Psoas muscle (tissue), 8 donors: ENCODE data around the gene PAM. TPM values are rescaled to one million over a fixed set of nuclear protein-coding genes. Genes with fewer than 3 reads are reported as not detected.
"Not testable (repeated sequence)": the region's sequence is repeated elsewhere in the genome, so short reads cannot be mapped to it uniquely, and the experiment has no call there.

Source experiments
- ATAC-seq, 4 donors: fragments of 200-7000 bp; cut with Tn5 transposase; one replicate each; pipeline ENCODE4 v1.9.1; 2020; ENCODE audit warnings: moderate library complexity in 3 of 4, mild to moderate bottlenecking in 2 of 4
- DNase-seq, 2 donors: peaks; one replicate each; pipeline ENCODE4 v3.0.0-alpha.2; 2020
- H3K27ac ChIP-seq: fragments of 200-600 bp; one replicate; pipeline ENCODE4 v1.8.0; 2022
- H3K27me3 ChIP-seq, 3 donors: fragments of 200-600 bp in 1 of 3; one replicate each; pipeline versions ENCODE4 v1.6.1 to v1.8.0; 2013 to 2022; ENCODE audit warnings: low read length in 2 of 3, mild to moderate bottlenecking in 2 of 3, moderate library complexity in 1 of 3; ENCODE audit not compliant: insufficient read depth in 3 of 3
- H3K36me3 ChIP-seq, 2 donors: fragments of 200-600 bp in 1 of 2; one replicate each; pipeline versions ENCODE4 v1.6.1 to v1.8.0; 2013 to 2022; ENCODE audit warnings: low read depth in 1 of 2, mild to moderate bottlenecking in 1 of 2, moderate library complexity in 1 of 2; ENCODE audit not compliant: insufficient read depth in 1 of 2
- H3K4me1 ChIP-seq: fragments of 200-600 bp; one replicate; pipeline ENCODE4 v1.8.0; 2022
- H3K4me3 ChIP-seq: fragments of 200-600 bp; one replicate; pipeline ENCODE4 v1.8.0; 2022; ENCODE audit warnings: mild to moderate bottlenecking
- H3K9me3 ChIP-seq: fragments of 200-600 bp; one replicate; pipeline ENCODE4 v1.8.0; 2022
- WGBS, 3 donors: extraction: QIAGEN DNeasy Blood & Tissue Kit; methylation state at CpG; one replicate each; pipeline versions ENCODE4 v1.1.6 to v1.1.7; 2013; 5-methylcytosine and 5-hydroxymethylcytosine counted together
- intact Hi-C, 2 donors: fragments of 100-400 bp; cut with DNase I; formaldehyde crosslinking; loops; one replicate each; pipeline versions ENCODE4 v1.11.0 to v1.14.2; 2022
- polyA plus RNA-seq, 3 donors: library from polyadenylated mRNA; stranded (reverse); fragments of 200-250 nt; gene quantifications; one replicate each; pipeline ENCODE4 v1.2.3, GENCODE V29; 2013
- total RNA-seq, 4 donors: library from RNA; stranded (reverse); fragmentation: NEBNext Ultra II Directional in 2 of 4; extraction: Animal tissue kit (Norgen Biotek cat#: 25700) in 2 of 4; gene quantifications; one replicate each; pipeline versions ENCODE4 v1.2.1 to v1.2.4, GENCODE V29; 2021 to 2023
- TF ChIP-seq, protein P1 (sequence below): fragments of 200-600 bp; IDR thresholded peaks from one replicate; pipeline ENCODE4 v1.8.0; 2022; ENCODE audit warnings: antibody characterized with exemption
- donor health status: healthy with polysubstance abuse.
- donor health status: DM: no; HTN: no; CAD: no; lungs with moderate emphysema.
- donor health status: Bipolar disorder and iron deficiency.
- donor health status: healthy.
- donor health status: DM: yes; HTN: yes; CAD: no.
- donor health status: DM: no; HTN: no; CAD: no.
- donor health status: DM: no; HTN: no; CAD: no.
- donor health status: DM: yes; HTN: yes; CAD: no.

PAM gene
- total and polyA plus RNA-seq, 7 donors = 29.5 to 279 (median 191) TPM

DNA sequence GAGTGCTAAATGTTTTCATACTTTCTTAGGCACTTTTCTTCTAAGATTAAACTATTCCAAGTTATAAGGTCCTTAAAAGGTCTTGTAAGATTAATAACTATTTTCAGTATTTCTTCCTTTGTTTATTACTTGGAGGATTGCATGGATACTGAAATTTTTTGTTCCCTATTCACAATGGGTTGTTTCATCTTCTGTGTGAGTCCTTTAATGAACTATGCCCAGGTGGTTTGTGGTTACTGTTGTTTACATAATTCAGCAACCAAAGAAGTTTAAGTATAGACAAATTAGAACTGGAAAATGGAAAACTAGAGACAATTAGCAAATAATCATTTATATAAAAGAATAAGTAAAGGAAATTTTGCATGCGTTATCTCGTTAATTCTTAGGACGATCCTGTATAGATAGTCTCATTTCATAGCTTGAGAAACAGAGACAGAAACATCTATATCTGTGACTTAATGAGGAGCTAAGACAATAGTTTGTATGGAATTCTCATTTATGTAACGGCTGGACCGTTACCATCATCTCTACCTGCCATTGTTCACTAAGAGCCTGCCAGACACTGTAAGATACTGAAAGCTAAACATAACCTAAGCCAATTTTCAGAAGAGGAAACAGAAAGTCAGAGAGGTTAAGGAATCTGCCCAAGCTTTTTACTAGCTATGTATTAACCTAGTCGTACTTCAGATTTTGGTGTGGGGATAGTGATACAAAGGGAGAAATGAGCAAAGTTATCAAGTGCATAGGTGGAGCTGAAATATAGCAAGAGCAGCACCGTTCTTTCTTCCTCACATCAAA, 148.2 kb downstream of the PAM start:
- Histone ChIP-seq H3K9me3 (peaks cover 4% of the 10 kb centered on the region), H3K36me3 (peaks cover 0 to 5% of the 10 kb centered on the region in 2 donors), H3K4me3 (no peak overlapping the region), H3K27me3 (no peaks in the 10 kb centered on the region), H3K4me1 (peaks cover 18% of the 10 kb centered on the region), H3K27ac (peak overlapping the region; percentile 2)
- ATAC-seq (no peak), DNase-seq (no peak)
- TF ChIP-seq, protein P1, sequence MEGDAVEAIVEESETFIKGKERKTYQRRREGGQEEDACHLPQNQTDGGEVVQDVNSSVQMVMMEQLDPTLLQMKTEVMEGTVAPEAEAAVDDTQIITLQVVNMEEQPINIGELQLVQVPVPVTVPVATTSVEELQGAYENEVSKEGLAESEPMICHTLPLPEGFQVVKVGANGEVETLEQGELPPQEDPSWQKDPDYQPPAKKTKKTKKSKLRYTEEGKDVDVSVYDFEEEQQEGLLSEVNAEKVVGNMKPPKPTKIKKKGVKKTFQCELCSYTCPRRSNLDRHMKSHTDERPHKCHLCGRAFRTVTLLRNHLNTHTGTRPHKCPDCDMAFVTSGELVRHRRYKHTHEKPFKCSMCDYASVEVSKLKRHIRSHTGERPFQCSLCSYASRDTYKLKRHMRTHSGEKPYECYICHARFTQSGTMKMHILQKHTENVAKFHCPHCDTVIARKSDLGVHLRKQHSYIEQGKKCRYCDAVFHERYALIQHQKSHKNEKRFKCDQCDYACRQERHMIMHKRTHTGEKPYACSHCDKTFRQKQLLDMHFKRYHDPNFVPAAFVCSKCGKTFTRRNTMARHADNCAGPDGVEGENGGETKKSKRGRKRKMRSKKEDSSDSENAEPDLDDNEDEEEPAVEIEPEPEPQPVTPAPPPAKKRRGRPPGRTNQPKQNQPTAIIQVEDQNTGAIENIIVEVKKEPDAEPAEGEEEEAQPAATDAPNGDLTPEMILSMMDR = no peak
- intact Hi-C loops = no loop called here
- 74 to 81% (median 79%) methylated on average over 7 of the region's 7 CpGs for WGBS, 3 donors

DNA sequence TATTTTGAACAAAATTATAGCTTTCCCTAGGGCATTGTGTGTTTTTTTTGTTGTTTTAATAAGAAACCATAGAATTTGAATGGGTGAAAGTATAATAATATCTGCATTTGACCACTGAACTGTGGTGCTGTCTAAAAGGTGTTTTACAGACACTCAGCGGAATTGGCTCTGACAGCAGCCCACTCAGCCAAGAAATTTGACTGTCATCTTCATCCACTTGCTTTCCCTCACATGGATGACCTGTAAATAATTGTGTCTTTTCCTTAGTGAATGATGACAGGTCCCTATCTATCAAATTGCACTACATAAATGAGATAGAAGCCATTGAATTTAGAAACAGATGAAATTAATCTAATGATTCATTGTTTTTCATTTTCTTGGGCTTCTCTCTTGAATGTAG, 150.0 kb downstream of the PAM start:
- H3K27me3 ChIP-seq = no peaks in the 10 kb centered on the region
- intact Hi-C loops = no loop called here

DNA sequence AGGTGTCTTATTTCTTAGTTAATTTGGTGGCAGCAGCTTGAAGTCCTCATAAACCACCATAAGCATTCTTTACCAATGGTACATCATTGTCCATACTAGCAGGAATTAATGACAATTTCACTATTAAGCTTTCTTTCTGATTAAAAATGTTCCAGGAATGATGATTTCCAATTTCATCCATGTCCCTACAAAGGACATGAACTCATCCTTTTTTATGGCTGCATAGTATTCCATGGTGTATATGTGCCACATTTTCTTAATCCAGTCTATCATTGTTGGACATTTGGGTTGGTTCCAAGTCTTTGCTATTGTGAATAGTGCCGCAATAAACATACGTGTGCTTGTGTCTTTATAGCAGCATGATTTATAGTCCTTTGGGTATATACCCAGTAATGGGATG, 152.0 kb downstream of the PAM start:
- peaks cover 35% of the 10 kb centered on the region for H3K4me1 ChIP-seq
- H3K36me3 ChIP-seq, DNase-seq, H3K27ac ChIP-seq, H3K9me3 ChIP-seq, intact Hi-C loops, H3K4me3 ChIP-seq, ATAC-seq, H3K27me3 ChIP-seq: not testable (repeated sequence)
- WGBS, 3 donors = no CpG with 5 or more reads among the region's 2 CpGs

More for the DNA sequence above, 150.0 kb downstream of the PAM start:
- no peak overlapping the region for H3K27ac ChIP-seq
- DNase-seq = no peak
- TF ChIP-seq, protein P1 = no peak
- WGBS, 3 donors = 86 to 96% (median 94%) methylated on average over 1 of the region's 1 CpG
- no peak for ATAC-seq
- no peak overlapping the region for H3K4me3 ChIP-seq
- peaks cover 4% of the 10 kb centered on the region for H3K9me3 ChIP-seq
- peaks cover 0 to 5% of the 10 kb centered on the region in 2 donors for H3K36me3 ChIP-seq
- H3K4me1 ChIP-seq = peaks cover 23% of the 10 kb centered on the region

DNA sequence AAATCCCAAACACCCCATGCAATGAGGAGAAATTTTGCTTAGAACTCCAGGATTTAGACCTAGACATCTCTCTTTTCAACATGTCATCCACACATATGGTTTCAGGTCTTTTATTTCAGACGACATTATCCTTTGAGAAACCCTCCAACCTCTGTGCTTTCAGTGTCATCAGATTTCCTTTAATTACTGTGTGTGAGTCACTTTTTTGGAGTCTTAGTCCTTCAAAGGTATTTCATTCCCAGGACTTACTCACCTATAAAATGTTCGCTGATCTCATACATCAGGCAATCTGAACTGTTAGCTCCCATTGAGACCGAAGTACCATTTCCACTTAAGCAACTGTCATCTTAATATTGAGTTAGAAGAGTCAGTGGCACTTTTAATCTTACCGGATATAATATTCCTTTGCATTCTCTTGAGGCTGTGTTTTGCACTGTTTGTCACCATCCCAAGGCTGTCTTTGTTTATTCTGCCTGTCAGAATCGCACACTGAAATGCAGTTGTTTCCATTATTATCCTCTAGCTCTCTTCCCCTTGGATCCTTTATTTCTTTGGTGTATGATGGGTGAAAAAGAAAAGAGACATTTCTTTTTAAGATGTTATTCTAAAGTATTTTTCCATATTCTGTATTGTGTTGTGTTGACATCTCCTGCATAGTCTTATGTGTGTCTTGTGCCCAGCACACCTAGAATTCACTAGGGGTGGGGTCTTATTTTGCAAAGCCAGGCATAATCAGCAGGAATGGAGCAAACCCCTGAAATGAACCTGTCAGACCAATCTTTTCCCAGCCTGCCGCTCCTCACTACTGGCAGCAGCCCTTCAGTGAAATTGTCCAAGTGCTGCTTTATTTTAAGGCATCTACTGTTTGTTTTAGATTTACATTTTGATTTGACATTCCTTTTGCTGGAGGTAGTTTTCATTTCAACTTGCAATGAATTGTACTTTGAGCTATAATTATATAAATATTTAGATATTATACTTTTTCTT, 155.4 kb downstream of the PAM start:
- H3K27me3 ChIP-seq = no peaks in the 10 kb centered on the region
- H3K36me3 ChIP-seq = peaks cover 0 to 21% of the 10 kb centered on the region in 2 donors
- H3K4me3 ChIP-seq = no peak overlapping the region
- H3K9me3 ChIP-seq = peaks cover 4% of the 10 kb centered on the region
- peaks cover 35% of the 10 kb centered on the region for H3K4me1 ChIP-seq
- DNase-seq = no peak
- TF ChIP-seq, protein P1 = no peak
- 45 to 70% (median 59%) methylated on average over 6 of the region's 6 CpGs for WGBS, 3 donors
- H3K27ac ChIP-seq = peak overlapping the region; percentile 46
- intact Hi-C loops = no loop called here
- ATAC-seq = peak; percentile 77 to 88 (median 86)

DNA sequence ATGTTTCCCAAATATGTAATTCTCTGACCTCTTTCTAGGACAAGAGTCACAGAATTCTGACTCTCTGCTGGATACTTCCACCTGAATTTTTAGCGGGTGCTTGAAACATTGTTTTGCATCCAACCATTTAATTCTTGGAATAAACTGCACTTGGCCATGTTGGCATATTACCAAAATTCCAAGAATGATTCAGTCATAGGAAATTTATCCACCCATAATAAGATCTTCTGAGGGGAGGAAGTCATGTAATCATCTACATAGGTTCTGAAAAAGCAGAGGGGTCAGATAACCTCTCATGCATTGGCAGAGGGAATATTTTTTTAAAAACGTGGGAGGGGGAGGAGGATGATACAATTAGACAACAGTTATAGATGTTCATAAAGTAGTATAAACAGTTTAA, 156.9 kb downstream of the PAM start:
- H3K4me1 ChIP-seq = peaks cover 35% of the 10 kb centered on the region
- 15 to 19% (median 17%) methylated on average over 2 of the region's 2 CpGs for WGBS, 3 donors
- TF ChIP-seq, protein P1 = no peak
- peak overlapping the region; percentile 17 for H3K27ac ChIP-seq
- peaks cover 0 to 28% of the 10 kb centered on the region in 2 donors for H3K36me3 ChIP-seq
- H3K4me3 ChIP-seq = no peak overlapping the region
- H3K27me3 ChIP-seq = no peaks in the 10 kb centered on the region
- DNase-seq = no peak
- ATAC-seq = no peak
- H3K9me3 ChIP-seq = peaks cover 2% of the 10 kb centered on the region
- intact Hi-C loops = no loop called here
